ENCODE results near the gene SKI.

DNA sequence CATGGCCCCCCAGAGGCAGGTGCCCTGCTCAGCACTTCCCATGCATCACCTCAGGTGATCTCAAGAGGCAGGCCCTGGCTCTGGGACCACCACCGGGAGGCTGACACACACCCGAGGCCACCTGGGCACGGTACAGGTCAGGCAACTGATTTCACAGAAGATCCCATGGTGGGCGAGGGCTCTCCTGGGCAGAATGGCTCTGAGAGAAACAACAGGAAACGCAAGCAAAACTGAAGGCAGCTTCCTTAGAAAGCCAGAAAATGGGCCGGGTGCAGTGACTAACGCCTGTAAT lies 11.4 kb upstream of the SKI start:
- TF ChIP-seq CBFB (IDR thresholded peaks at IDR 0.05; ENCODE audit: low read depth): no peak
- TF ChIP-seq, protein P1, sequence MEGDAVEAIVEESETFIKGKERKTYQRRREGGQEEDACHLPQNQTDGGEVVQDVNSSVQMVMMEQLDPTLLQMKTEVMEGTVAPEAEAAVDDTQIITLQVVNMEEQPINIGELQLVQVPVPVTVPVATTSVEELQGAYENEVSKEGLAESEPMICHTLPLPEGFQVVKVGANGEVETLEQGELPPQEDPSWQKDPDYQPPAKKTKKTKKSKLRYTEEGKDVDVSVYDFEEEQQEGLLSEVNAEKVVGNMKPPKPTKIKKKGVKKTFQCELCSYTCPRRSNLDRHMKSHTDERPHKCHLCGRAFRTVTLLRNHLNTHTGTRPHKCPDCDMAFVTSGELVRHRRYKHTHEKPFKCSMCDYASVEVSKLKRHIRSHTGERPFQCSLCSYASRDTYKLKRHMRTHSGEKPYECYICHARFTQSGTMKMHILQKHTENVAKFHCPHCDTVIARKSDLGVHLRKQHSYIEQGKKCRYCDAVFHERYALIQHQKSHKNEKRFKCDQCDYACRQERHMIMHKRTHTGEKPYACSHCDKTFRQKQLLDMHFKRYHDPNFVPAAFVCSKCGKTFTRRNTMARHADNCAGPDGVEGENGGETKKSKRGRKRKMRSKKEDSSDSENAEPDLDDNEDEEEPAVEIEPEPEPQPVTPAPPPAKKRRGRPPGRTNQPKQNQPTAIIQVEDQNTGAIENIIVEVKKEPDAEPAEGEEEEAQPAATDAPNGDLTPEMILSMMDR (IDR thresholded peaks at IDR 0.05 in 2 of 3, conservative IDR thresholded peaks at IDR 0.05 in 1 of 3; ENCODE audit: control insufficient read depth in 2 of 3, extremely low read depth in 1 of 3, insufficient read depth in 1 of 3, low read depth in 3 of 3, low read length in 3 of 3): no peak
- no peak for TF ChIP-seq USF2 (IDR thresholded peaks at IDR 0.05; ENCODE audit: borderline replicate concordance, low read depth, low read length)
- TF ChIP-seq POLR2A (IDR thresholded peaks at IDR 0.05; ENCODE audit: low read depth, low read length): no peak
- TF ChIP-seq POLR2AphosphoS5 (IDR thresholded peaks at IDR 0.05; ENCODE audit: low read length): no peak
- no peak for TF ChIP-seq EGR1 (IDR thresholded peaks at IDR 0.05; ENCODE audit: borderline replicate concordance in 1 of 2, low read depth in 2 of 2, low read length in 2 of 2)
- TF ChIP-seq JUND (IDR thresholded peaks at IDR 0.05; ENCODE audit: low read depth, low read length): no peak
